ENCODE data around the gene RPUSD4.

The RPUSD4 gene

GRCh38 chr11:126182787-126183445 lies 28.5 kb downstream of the RPUSD4 start:
- no peak for DNase-seq

GRCh38 chr11:126181939-126182730 lies 29.3 kb downstream of the RPUSD4 start:
- DNase-seq = no peak

- no peak for DNase-seq
Measured at GRCh38 chr11:126176853-126177470, 34.5 kb downstream of the RPUSD4 start.

GRCh38 chr11:126175393-126175792 lies 36.1 kb downstream of the RPUSD4 start:
- DNase-seq = no peak

GRCh38 chr11:126174816-126175215 lies 36.6 kb downstream of the RPUSD4 start:
- no peak for DNase-seq

- no peak for DNase-seq
Measured at GRCh38 chr11:126173257-126173656, 38.2 kb downstream of the RPUSD4 start.

GRCh38 chr11:126172596-126173038 lies 38.8 kb downstream of the RPUSD4 start:
- no peak for DNase-seq

GRCh38 chr11:126169291-126169690 lies 42.2 kb downstream of the RPUSD4 start:
- no peak for DNase-seq

GRCh38 chr11:126167488-126167887 lies 44.0 kb downstream of the RPUSD4 start:
- no peak for DNase-seq

GRCh38 chr11:126166413-126166812 lies 45.0 kb downstream of the RPUSD4 start:
- no peak for DNase-seq

- DNase-seq = no peak
Measured at GRCh38 chr11:126165757-126166156, 45.7 kb downstream of the RPUSD4 start.

GRCh38 chr11:126165311-126165720 lies 46.1 kb downstream of the RPUSD4 start:
- no peak for DNase-seq

- DNase-seq = no peak
Measured at GRCh38 chr11:126164781-126165180, 46.7 kb downstream of the RPUSD4 start.

- DNase-seq = no peak
Measured at GRCh38 chr11:126163779-126164178, 47.7 kb downstream of the RPUSD4 start.

GRCh38 chr11:126163074-126163700 lies 48.3 kb downstream of the RPUSD4 start:
- DNase-seq = peak in 3 of 56 donors; percentile 6 to 14 (median 10)

- no peak for DNase-seq
Measured at GRCh38 chr11:126162306-126163030, 49.0 kb downstream of the RPUSD4 start.

- DNase-seq = no peak
Measured at GRCh38 chr11:126161023-126161391, 50.4 kb downstream of the RPUSD4 start.

GRCh38 chr11:126160345-126161022 lies 51.0 kb downstream of the RPUSD4 start:
- DNase-seq = no peak

GRCh38 chr11:126159719-126160344 lies 51.6 kb downstream of the RPUSD4 start:
- DNase-seq = no peak

Data from amygdala (tissue), 56 donors.